ENCODE data around the gene CNPY3.
"Not testable (repeated sequence)": the region's sequence is repeated elsewhere in the genome, so short reads cannot be mapped to it uniquely, and the experiment has no call there.

CNPY3 gene

DNA sequence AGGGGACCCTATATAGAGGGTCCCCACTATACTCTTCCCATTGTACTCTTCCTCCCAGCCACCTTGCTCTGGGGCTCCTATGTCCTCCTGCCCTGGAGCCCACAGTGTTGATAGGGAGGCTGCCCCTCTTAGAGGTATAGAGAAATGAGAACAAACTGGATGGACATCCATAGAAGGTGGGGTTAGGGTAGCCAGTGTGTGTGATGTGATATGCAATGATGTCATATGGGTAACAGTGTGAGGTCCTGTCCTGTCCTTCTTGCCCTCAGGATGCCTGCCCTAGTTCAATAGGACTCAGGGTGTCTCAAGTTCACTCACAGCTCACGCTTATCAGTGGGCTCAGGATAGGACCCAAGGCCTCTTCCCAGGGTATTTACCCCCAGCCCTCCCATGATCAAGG is 13.0 kb upstream of the CNPY3 start:
- DNase-seq: no peak

DNA sequence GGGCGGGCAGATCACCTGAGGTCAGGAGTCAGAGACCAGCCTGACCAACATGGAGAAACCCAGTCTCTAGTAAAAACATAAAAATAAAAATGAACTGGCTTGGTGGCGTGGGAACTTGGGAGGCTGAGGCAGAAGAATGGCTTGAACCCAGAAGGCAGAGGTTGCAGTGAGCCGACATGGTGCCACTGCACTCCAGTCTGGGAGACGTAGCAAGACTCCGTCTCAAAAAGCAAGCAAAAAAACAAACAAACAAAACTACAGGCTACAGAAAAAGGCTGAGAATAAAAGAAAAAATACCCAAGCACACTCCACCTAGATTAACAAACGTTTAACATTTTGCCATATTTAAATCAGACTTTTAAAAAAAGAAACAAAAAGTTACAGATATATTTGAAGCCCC is 7.5 kb upstream of the CNPY3 start:
- no peak for DNase-seq

DNA sequence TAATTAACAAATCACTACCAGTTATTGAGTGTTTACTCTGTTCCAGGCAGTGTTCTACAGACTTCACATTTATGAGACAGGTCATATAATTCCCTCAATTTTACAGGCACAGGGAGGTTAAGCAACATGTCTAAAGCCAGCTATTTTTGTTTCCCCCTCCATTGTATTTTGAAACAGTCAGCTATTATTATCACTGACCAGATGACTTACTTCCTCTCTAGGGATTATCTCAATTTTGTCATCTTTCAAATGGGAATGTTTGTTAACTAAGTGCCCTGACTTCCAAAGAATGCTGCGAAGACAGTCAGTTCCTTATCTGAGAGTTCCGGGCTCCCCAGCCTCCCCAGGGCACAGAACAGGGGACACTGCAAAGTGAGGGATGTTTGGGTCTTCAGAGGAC is 5.6 kb upstream of the CNPY3 start:
- no peak for DNase-seq

DNA sequence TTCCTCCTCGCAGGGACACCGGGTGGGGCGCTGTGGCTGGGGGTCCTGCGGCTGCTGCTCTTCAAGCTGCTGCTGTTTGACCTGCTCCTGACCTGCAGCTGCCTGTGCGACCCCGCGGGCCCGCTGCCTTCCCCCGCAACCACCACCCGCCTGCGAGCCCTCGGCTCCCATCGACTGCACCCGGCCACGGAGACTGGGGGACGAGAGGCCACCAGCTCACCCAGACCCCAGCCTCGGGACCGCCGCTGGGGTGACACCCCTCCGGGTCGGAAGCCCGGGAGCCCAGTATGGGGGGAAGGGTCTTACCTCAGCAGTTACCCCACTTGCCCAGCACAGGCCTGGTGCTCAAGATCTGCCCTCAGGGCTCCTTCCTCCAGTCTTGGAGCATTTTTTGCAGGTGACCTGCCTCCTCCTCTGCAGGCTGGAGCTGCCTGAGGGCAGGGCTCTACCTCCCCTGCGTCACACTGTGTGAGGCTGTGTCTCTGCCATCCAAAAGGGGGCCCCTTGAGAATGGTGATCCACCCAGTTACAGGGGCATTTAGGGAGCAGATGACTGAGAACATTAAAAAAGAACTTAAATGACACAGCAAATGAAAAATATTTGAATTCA is 3.9 kb upstream of the CNPY3 start:
- DNase-seq: no peak

DNA sequence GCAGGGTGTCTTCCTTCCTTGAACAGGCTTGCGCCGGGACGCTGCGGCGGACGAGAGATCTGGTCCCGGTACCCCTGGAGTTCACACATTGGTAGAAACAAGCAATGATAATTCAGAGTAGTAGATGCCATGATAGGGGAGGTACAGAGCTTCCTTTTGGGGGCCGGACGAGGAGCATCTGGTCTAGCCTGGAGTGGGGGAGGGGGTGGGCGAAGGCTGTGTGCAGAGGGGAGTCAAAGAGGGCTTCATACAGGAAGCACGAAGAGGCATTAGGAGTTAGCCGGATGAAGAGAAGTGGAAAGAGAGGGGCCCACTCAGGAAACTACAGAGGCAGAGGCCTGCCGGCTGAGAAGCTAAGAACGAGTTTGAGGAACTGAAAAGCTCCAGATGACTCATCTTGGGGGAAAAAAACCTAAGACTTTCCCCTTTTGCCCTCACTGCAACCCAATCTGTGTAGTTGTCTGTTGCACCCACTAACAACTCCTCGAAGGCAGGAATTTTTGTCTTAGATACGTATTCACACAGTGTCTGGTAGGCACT is 611 bp downstream of the CNPY3 start:
- peak; percentile 87 for DNase-seq

- DNase-seq: no peak
Observed at GRCh38 chr6:42932412-42932811, 3.1 kb downstream of the CNPY3 start.

DNA sequence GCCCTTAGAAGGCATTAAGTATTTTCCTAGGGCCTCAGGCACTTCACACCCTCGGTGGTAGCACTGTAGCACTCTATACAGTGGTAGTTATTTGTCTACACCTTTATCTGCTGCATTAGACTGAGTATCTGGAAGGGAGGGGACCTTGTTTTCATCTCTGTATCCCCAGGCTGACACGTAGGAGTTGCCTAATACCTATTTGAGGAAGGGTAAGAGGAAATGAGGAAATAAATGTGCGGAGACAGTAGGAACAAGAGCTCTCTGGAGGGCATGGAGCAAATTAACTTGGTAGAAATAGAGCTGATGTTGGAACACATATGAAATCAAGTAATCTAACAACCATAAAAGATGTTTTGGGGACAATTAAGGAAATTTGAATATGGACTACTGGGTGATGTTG is 3.9 kb downstream of the CNPY3 start:
- DNase-seq: no peak

- DNase-seq: no peak
Observed at GRCh38 chr6:42935322-42935721, 6.0 kb downstream of the CNPY3 start.

- no peak for DNase-seq
Observed at GRCh38 chr6:42936398-42936797, 7.1 kb downstream of the CNPY3 start.

DNA sequence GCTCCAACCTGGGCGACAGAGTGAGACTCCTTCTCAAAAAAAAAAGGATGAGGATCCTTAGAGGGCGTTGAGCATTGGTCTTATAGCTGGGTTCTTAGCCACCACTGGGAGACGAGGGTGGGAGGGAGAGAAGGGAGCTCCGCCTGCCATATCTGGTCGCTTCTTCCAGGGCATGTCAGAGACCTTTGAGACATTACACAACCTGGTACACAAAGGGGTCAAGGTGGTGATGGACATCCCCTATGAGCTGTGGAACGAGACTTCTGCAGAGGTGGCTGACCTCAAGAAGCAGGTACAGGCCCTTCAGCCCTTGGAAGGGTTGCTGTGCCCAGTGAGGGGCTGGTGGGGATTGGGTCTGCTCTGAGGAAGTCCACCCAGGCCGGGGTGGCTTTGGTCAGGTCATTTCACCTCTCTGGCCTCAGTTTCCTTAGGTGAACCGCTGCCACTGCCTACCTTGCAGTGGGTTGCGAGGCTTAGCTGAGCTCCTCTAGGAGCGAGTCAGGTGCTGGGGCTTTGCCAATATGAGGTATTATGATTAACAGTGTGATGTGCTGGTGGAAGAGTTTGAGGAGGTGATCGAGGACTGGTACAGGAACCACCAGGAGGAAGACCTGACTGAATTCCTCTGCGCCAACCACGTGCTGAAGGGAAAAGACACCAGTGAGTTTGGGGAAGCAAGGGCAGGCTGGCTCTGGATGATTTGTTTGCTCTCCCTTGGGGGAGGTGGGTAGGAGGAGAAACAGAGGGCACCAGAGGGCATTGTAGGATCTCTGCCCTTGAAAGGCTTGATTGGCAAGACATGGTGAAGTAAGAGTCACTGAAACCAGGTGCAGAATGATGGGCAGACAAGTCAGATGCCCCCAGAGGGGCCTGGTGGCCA is 8.5 kb downstream of the CNPY3 start:
- DNase-seq: no peak

DNA sequence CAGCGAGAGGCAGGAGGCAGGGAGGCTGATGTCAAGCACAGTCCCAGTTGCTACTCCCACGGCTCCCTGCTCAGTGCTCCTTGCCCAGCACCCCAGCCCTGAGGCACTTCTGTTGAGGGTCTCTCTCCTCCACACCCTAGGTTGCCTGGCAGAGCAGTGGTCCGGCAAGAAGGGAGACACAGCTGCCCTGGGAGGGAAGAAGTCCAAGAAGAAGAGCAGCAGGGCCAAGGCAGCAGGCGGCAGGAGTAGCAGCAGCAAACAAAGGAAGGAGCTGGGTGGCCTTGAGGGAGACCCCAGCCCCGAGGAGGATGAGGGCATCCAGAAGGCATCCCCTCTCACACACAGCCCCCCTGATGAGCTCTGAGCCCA is 9.1 kb downstream of the CNPY3 start:
- no peak for DNase-seq

DNA sequence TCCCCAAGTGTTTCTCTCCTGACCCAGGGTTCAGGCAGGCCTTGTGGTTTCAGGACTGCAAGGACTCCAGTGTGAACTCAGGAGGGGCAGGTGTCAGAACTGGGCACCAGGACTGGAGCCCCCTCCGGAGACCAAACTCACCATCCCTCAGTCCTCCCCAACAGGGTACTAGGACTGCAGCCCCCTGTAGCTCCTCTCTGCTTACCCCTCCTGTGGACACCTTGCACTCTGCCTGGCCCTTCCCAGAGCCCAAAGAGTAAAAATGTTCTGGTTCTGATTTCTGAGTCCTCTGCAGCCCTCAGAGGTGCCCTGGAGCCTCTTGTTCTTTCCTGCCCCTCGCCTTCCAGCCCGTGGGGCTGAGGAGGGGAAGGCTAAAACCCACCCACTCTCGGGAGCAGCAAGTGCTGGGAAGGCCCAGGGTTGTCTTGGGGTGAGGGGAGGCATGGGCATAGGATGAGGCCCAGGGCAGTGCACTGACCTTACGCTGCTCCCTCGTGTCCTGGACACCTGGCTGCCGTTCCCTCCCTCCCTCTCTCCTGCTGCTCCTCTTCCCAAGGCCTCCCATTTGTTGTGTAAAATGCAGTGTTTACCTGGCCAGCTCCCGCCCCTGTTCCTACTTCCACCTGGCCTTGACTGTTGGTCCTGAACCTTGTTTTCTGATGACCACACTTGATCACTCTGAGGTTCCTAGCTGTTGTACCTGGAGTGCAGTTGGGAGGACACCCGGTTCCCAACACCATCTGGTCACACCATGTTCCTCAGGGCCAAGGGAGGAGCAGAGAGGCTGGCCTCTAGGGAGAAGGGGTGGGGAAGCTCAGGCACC is 9.9 kb downstream of the CNPY3 start:
- no peak for DNase-seq

- no peak for DNase-seq
Observed at GRCh38 chr6:42939810-42940167, 10.5 kb downstream of the CNPY3 start.

DNA sequence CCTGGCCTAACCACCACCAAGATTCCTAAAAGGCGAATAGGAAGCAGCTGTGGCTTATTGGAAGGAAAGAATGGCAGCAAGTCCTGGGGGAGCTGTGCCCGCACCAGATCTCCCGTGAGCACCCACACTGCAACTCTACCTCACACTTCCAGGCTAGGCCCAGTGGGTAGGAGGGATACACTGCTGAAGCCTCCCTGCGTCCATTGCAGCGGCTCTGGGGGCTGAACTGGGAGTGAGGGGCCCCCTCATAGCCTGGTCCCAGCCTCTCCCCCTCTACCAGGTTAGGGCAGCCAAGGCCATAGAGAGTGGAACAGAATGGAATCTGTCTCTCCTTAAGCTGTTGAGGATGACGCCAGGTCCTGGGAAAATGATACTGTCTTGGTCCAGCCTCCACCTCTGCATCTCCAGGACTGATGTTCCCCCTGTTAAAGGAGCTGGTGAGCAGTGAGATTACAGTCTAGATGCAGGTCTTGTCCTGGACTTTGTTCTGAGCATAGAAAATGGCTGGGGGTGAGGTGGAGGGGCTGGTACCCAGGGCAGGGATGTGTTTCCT is 11.3 kb downstream of the CNPY3 start:
- no peak for DNase-seq

DNA sequence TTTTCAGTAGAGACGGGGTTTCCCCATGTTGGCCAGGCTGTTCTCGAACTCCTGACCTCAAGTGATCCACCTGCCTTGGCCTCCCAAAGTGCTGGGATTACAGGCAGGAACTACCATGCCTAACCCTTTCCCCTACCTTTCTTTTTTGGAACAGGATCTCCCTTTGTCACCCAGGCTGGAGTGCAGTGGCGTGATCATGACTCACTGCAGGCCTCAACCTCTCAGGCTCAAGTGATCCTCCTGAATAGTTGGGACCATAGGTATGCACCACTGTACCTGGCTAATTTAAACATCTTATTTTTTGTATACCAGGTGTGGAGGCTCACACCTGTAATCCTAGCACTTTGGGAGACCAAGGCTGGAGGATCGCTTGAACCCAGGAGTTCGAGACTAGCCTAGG is 12.1 kb downstream of the CNPY3 start:
- DNase-seq: not testable (repeated sequence)

GRCh38 chr6:42942444-42942843 is 13.2 kb downstream of the CNPY3 start:
- DNase-seq: no peak

- DNase-seq: no peak
Observed at GRCh38 chr6:42947950-42948349, 18.7 kb downstream of the CNPY3 start.

DNA sequence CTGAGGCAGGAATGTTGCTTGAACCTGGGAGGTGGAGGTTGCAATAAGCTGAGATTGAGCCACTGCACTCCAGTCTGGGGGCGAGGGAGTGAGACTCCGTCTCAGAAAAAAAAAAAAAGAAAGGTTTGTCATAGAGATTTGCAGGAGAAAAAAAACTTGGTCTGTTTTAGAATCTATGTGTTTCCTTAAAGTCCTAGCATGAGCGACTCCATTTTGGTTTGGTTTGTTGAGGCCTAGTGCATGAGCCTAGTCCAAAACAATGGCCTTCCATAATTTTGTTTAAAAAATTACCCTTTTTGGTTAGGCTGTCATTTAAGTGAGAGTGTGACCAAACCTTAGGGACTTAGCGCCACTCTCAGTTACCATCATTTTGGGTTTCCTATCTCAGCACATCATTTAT is 23.1 kb downstream of the CNPY3 start:
- DNase-seq: no peak

- not testable (repeated sequence) for DNase-seq
Observed at GRCh38 chr6:42954405-42954804, 25.1 kb downstream of the CNPY3 start.

DNA sequence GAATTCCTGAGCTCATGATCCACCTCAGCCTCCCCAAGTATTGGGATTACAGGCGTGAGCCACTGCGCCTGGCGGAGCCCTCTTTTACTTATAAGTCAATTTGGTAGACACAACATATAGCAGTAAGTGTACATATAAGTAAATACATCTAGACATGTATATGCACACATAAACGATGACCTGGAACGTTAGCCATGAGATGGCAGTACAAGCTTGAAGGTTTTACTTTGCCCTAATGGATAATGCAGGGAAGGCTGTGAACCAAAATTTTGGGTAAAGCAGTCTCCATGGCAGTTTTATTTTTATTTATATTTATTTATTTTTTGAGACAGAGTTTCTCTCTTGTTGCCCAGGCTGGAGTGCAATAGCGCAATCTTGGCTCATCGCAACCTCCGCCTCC is 28.8 kb downstream of the CNPY3 start:
- DNase-seq: no peak

GRCh38 chr6:42959917-42960242 is 30.6 kb downstream of the CNPY3 start:
- DNase-seq: no peak

DNA sequence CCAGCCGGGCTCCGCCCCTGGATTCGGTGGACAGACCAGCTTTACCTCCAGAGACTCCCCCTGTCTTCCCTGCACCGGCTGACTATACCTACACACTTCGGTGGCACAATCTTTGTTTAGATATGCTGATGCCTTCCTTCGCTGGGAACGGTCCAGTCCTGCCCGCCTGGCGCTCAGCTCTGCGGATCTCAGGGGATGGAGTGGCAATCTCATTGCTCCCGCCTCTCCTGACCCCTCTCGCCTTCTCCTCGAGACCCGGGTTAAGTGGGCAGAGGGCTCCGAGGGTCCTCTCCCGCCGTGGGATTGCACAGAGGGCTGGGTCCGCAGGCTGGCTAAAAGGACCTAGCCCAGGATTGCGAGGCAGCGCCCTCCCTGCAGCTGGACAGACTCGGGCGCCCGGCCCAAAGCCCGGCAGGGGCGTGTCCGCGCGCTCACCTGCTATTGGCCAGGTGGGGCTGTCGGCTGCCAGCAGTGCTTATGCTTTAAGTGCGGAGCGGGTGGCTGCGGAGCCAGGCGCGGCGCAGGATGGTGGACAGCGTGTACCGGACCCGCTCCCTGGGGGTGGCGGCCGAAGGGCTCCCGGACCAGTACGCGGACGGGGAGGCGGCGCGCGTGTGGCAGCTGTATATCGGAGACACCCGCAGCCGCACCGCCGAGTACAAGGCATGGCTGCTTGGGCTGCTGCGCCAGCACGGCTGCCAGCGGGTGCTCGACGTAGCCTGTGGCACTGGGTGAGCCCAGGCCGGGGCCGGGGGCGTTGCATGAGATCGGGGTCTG is 31.2 kb downstream of the CNPY3 start, which contains the start of gene GNMT:
Gene GNMT, plus strand, starts transcription at position 512 of the 777 bp plus-strand sequence. Its CDS starts 14 bp downstream, at position 526.
- peak; percentile 84 for DNase-seq
